Activated CD4-positive, CD25-positive, alpha-beta regulatory T cell treated with anti-CD3 and anti-CD28 coated beads, Interleukin-2, amount 50 U/mL, for 72 hours (primary cell): ENCODE data around the gene SEPTIN10.

Source experiments
- DNase-seq: peaks from one replicate; pipeline ENCODE4 v3.0.0; 2021

Gene SEPTIN10

DNA sequence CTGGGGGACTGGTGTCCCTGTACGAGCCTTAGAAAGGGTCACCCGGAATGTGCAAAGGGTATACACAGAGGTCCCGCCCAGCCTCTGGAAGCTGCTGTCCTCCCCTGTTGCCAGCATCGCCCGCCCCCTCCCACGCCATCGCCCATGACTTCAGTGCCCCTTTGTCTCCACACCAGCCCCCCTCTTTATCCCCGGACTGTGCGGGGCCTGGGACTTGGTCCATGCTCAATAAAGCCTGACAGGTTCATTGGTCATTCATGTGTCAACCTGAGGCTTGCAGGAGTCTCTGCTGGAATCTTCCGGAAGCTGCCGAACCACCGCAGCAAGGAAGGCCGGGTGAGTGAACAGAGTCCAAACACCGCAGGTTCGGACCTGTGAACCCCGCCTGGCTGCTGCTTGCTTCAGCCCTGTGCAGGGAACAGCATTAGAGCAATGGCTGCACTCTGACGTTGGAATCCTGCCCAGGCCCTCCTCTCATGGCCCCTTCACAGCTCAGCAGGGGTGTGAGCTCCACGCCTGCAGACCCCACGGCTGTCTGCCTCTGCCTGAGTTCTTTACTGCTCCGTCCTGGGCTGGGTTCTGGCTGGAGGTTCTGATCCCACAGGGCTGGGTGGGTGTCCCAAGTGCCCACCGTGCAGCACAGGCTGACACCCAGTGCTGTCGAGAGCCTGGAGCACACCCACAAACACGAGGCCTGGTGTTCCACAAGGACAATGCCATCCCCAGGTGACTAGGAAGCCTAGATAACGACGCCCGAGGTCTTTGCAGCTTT lies 96.5 kb downstream of the SEPTIN10 start:
- DNase-seq = no peak

DNA sequence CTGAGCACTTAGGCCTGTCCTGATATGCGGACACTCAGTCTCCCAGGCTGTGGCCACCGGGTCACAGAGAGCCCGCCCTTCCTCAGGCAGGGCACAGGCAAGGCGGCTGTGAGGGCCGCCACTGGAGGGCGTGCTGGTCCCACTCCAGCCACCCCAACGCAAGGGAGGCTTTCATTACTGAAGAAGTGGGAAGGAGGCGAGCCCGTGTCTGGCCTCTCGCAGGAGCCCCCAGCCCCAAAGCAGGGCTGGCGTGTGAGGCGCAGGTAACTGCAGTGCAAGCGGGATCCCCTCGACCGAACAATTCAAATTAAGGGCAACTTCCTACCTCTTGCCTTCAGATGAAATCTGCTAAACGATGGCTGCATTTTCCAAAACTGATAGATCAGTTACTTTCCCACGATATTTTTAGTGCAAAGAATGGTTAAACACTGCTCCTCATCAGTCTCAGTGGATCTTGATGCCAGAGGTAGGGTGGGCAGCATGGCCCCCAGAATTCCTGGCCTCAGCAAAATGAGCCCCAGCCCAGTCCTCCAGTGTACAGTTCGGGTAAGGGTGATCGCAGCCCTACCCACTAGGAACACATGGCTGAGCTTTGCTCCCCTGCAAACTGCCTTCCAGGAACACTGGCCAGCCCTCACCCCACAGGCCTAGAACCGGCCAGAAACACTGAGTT lies 97.2 kb downstream of the SEPTIN10 start:
- no peak for DNase-seq

- no peak for DNase-seq
Measured at GRCh38 chr2:109514857-109515256, 98.9 kb downstream of the SEPTIN10 start.

DNA sequence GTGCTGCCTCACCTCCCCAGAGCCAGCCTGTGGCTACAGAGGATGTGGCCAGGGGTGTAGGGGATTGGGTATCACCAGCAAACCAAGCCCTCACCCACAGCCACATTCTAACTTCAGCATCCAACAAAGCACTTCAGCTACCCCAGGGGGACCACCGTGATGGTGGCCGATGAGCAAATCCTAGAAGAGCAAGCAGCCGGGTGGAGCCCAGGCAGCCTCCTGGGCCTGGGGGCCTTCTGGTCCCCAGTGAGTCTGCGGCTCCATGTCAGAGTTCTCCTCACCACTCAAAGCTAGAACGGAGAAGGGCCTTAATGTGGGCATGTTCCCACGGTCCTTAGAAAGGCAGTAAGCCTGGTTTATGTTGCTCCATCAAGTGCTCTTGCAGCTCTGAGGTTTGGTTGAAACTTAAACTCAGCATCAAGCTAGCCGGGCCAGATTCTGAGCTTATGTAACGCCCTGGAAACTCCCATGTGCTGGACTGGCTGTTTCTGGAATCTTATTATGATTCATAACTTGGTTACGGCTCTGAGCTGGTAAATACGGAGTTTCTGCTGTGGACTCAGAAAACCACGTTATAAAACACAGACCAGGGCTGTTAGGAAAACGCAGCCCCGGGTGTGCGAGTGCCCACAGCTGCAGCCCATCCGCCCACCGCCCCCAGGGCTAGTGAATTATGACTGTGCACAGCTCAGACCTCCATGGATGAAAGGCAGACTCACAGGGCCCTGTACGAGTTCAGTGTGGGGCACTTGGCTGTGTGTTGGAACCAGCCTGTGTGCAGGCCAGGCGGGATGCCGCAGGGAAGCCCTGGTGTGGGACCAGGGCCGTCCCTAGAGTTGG lies 99.8 kb downstream of the SEPTIN10 start:
- no peak for DNase-seq

- DNase-seq = no peak
Measured at GRCh38 chr2:109513230-109513629, 100.5 kb downstream of the SEPTIN10 start.

- DNase-seq = no peak
Measured at GRCh38 chr2:109512076-109512475, 101.7 kb downstream of the SEPTIN10 start.

GRCh38 chr2:109511168-109511567 lies 102.6 kb downstream of the SEPTIN10 start:
- no peak for DNase-seq

DNA sequence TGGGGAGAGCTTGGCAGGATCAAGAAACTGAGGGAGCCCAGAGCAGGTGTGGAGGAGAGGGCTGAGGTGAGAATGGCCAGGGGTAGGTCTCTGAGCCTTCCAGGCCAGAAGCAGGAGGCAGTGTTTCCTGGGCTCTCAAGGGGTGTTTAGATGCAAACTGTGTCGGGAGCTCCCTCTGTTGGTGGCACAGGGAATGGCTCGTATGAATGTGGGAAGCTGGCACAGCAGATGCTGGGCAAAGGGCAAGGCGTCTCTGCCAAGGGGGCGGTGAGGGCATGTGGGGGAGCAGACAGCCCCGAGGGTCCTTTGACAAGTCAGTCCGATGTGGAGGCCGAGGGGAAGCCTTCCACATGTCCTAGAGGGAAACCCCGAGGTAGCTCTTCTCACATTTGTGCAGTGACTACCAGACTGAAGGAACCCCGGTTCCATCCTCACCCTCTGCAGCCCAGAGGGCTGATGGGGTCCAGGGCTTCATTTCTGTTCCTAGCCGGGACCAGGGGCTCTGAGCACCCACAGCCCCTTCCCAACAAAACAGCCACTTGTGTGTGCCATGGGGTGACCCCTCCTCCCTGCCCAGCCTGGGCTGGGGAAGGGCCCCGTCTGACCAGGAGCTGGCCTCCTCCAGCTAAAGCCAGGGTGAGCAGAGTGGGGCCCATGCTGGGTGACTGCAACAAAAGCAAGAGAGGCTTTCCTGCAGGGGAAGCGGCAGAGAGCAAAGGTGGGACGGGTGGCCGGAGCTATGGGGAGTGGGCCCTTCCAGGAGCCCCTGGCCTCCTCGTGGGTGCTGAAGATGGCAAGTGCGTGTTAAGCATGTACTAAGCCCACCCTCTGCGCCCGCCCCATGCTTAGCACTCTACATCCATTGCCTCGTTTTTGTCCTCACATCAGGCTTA lies 103.4 kb downstream of the SEPTIN10 start:
- DNase-seq = peak; percentile 76

GRCh38 chr2:109508556-109508955 lies 105.2 kb downstream of the SEPTIN10 start:
- DNase-seq = no peak

DNA sequence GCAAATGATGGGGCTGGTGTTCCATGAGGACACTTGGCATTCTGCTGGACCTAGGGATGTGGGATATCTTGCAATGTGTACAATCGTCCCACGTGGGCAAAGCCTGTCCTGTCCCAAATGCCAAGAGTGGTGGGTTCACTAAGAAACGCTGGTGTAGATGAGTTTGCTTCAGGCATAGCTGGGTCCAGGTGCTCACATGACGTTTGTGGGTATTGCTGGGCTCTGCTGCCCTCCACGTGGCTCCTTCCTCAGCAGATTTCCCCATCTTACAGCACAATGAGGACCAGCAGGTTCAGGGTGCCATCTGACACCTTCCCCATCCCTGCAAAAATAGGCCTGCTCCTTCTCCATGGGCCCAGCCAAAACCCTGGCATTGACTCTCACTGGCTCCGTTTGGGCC lies 105.9 kb downstream of the SEPTIN10 start:
- DNase-seq = no peak

DNA sequence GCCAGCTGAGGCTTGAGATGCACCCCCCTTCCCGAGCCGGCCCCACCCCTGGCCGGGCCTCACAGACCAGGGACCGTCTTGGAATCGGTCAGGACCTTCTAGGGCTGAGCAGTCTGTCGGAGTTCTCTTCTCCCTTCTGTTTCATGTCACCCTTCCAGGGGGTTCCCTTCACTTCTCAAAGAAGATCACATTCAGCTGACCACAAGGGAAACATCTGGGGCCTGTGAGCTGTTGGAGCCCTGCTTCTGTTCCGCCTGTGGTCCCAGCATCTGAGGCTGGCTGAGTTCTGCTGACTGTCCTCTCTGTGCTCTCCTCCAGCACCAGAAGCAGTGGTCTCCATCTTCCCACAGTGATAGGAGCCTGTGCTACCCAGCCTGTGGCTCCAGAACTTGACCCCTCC lies 106.5 kb downstream of the SEPTIN10 start:
- DNase-seq = no peak

- no peak for DNase-seq
Measured at GRCh38 chr2:109503191-109503590, 110.6 kb downstream of the SEPTIN10 start.

- no peak for DNase-seq
Measured at GRCh38 chr2:109501461-109501860, 112.3 kb downstream of the SEPTIN10 start.

GRCh38 chr2:109500910-109501309 lies 112.9 kb downstream of the SEPTIN10 start:
- DNase-seq = no peak

DNA sequence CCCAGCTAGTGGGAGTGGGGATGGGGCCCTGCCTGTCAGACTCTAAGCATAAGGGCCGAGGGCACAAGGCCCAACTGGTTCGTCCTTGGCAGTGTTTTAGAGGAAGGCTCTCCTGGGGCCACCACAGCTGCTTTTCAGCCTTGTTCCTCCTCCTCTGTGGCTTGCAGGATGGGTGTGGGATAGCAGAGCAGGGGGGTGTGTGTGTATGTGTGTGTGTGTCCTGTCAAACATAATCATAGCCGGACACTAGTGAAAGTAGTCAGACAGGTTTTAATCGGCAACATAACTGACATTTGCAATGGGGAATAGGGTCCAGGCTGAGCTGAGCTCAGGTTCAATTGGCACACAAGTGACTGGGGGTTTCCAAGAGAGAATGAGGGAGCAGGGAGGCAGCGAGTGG lies 114.2 kb downstream of the SEPTIN10 start:
- no peak for DNase-seq

DNA sequence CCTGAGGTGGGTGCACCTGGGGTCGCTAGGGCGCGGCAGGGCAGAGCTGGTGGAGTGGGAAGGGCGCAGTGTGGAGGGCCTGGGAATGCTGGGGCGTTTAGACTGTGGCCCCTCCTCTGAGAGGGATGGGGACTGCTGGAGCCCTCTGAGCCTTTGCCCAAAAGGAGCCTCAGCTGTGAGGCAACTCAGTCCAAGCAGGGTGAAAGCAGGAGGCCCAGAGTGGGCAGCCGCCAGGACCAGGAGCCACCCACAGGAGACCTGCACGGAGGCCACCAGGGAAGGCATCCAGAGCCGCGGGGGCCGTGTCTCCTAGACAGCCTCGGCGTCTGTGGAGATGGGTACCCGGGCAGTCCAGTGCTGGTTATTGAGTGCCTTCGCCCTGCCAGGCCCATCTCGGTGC lies 114.9 kb downstream of the SEPTIN10 start:
- DNase-seq = no peak

DNA sequence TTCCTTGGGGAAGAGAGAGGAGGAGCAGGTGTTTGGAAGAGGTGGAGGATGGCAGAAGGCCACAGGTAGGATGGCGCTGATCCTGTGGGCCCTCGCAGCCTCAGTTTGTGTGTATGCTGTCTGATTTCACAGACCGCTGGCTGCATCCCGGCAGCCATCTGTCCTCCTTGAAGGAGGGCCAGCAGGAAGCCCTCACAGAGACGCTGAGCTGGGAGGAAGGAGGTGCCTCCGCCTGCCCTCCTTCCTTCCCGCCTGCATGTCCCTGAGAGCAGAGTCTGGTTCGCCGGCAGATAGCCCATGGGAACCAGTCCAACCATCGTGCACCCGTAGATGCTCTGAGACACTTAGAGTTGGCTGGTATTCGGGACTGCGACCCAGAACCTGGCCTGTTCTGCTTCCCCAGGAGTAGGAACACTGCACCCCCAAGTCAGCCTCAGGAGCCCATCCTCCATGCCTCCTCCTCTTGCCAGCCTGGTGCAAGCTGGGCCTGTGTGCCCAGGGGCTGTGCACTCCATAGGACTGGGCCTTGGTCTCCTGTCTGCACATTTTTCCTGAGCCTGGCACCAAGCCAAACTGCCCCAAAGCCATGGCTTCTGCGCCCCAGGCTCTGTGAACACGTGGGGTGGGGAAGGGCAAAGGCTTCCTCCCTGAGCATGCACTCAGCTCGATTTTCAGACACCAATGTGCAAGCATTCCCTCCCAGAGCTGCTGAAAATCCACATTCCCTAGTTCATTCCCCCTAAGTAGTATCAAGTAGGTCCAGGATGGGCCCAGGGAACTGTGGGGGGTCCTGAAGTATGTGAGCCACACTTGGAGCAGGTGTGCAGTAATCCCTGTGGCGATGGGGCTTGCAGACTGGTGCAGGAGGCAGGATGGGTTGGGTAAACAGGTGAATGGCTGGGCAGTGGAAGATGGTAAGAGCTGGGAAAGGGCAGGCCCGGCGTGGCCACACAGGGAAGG lies 115.6 kb downstream of the SEPTIN10 start:
- no peak for DNase-seq

GRCh38 chr2:109497463-109497862 lies 116.3 kb downstream of the SEPTIN10 start:
- no peak for DNase-seq

DNA sequence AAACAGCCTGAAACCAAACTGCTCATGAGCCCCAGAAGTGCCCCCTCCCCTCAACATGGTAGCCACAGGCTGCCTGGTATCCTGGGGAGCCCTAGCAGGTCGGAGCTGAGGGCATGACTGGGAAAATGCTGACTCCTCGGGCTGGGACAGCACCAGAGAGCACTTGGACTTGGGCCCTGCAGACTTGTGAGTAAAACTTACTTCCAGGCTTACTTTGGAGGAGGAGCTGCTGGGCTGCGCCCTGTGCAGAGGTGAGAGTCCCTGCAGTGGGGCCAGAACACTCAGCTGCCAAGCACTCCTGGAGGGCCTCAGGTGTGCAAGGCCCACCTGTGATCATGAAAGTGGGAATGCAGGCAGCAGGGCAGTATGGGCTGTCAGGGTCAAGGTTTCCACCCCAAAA lies 119.4 kb downstream of the SEPTIN10 start:
- DNase-seq = no peak

DNA sequence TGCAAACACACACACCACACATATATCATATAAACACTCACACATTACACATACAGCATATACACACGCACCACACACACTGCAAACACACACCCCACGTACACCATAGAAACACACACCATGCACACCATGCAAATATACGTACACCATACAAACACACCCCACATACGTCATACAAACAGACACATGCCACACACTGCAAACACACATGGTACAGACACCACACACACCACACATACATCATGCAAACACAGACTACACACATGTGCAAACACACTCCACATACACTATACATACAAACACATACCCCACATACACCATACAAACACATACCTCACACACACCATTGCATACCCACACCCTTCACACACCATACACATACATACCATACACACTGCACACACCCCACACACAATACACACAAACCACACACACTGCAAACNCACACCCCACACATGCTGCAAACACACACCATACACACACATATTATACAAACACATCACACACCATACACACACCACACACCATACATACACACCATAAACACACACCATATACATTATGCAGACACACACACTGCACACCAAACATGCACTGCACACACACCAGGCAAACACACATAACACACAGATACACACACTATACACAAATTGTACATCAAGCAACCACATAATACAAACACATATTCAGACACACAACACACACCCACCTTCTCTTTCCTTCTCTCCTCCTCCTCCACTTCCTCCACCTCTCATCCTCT lies 120.4 kb downstream of the SEPTIN10 start:
- no peak for DNase-seq
